Activated T-cell treated with anti-CD3 and anti-CD28 coated beads, Interleukin-2, amount 50 U/mL, for 72 hours (primary cell): ENCODE measurements around the gene ABCB10. TPM values are rescaled to one million over a fixed set of nuclear protein-coding genes. Genes with fewer than 3 reads are reported as not detected.
A peak's percentile ranks its signal among the peaks of the same experiment; 100 is the strongest.
"Not testable (repeated sequence)": the region's sequence is repeated elsewhere in the genome, so short reads cannot be mapped to it uniquely, and the experiment has no call there.

Experiments used
- ATAC-seq, 2 donors: fragments of 150-1000 bp; cut with Tn5 transposase; replicated peaks in 1 of 2; 2 replicates each; pipeline ENCODE4 v1.10.0; 2021; ENCODE audit warnings: moderate library complexity in 2 of 2, mild to moderate bottlenecking in 1 of 2
- DNase-seq, 2 donors: peaks; one replicate each; pipeline ENCODE4 v3.0.0; 2021 to 2022; ENCODE audit warnings: mixed read lengths in 1 of 2
- H3K27ac Mint-ChIP-seq: one replicate; pipeline ENCODE4 v1.8.0; 2022; ENCODE audit warnings: mild to moderate bottlenecking, moderate library complexity, mixed read lengths
- H3K27me3 Mint-ChIP-seq: one replicate; pipeline ENCODE4 v1.8.0; 2022; ENCODE audit warnings: low read depth, mixed read lengths
- H3K36me3 Mint-ChIP-seq, 2 donors: one replicate each; pipeline ENCODE4 v1.8.0; 2022; ENCODE audit warnings: mixed read lengths in 2 of 2, mild to moderate bottlenecking in 1 of 2; ENCODE audit not compliant: insufficient read depth in 2 of 2
- H3K4me1 Mint-ChIP-seq: one replicate; pipeline ENCODE4 v1.8.0; 2022; ENCODE audit warnings: low read depth, mixed read lengths
- H3K4me3 Mint-ChIP-seq, 2 donors: one replicate each; pipeline ENCODE4 v1.8.0; 2022; ENCODE audit warnings: mild to moderate bottlenecking in 2 of 2, mixed read lengths in 2 of 2, moderate library complexity in 2 of 2
- H3K9me3 Mint-ChIP-seq, 2 donors: one replicate each; pipeline ENCODE4 v1.8.0; 2022; ENCODE audit warnings: mixed read lengths in 2 of 2
- total RNA-seq, 2 donors: library from RNA; stranded (reverse); gene quantifications; one replicate each; pipeline ENCODE4 v1.2.3, GENCODE V29; 2022

The ABCB10 gene
- total RNA-seq, 2 donors from 2014 or later = 25.7 to 32.0 TPM

GRCh38 chr1:229562686-229563085 lies 4.2 kb upstream of the ABCB10 start:
- no peak overlapping the region for H3K27ac Mint-ChIP-seq
- H3K4me1 Mint-ChIP-seq = peaks cover 13% of the 10 kb centered on the region
- H3K9me3 Mint-ChIP-seq = no peaks in the 10 kb centered on the region
- H3K27me3 Mint-ChIP-seq = no peaks in the 10 kb centered on the region
- no peak overlapping the region for H3K4me3 Mint-ChIP-seq
- no peaks in the 10 kb centered on the region for H3K36me3 Mint-ChIP-seq
- no peak for DNase-seq
- no peak for ATAC-seq

DNA sequence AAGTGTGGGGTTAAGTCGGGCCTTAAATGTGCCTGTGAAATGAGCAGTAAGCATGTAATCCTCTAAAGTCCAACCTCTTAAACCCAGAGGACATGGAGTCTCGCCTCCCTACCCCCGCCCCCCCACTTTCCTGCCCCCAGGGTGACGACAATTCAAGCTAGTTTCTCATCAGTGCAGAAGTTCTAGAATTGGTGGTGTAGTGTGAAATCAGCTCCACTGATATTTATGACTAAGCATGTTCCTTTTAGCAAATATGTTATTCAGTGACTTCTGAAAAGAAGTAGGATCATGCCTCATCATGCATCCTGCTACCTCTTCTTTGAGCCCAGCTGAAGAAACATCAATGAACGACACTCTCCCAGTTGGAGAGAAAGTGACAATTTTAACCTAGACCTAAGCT lies 2.6 kb upstream of the ABCB10 start:
- DNase-seq (no peak), ATAC-seq (no peak)
- Mint-ChIP-seq H3K27ac (no peak overlapping the region), H3K36me3 (no peaks in the 10 kb centered on the region), H3K4me3 (peak overlapping the region in 1 of 2 donors; percentile 36), H3K4me1 (peaks cover 26% of the 10 kb centered on the region), H3K27me3 (no peaks in the 10 kb centered on the region), H3K9me3 (no peaks in the 10 kb centered on the region)

GRCh38 chr1:229560124-229560523 lies 1.6 kb upstream of the ABCB10 start:
- H3K4me3 Mint-ChIP-seq = not testable (repeated sequence)
- H3K4me1 Mint-ChIP-seq = peaks cover 37% of the 10 kb centered on the region

GRCh38 chr1:229559336-229559801 lies 862 bp upstream of the ABCB10 start:
- H3K9me3 Mint-ChIP-seq, H3K27ac Mint-ChIP-seq, ATAC-seq, H3K27me3 Mint-ChIP-seq, H3K36me3 Mint-ChIP-seq: not testable (repeated sequence)
- Mint-ChIP-seq H3K4me1 (peaks cover 43% of the 10 kb centered on the region), H3K4me3 (peak overlapping the region; percentile 94 to 97)
- DNase-seq = peak in 1 of 2 donors; percentile 4

More at GRCh38 chr1:229560124-229560523, 1.6 kb upstream of the ABCB10 start:
- H3K9me3 Mint-ChIP-seq, DNase-seq, H3K27ac Mint-ChIP-seq, ATAC-seq, H3K36me3 Mint-ChIP-seq, H3K27me3 Mint-ChIP-seq: not testable (repeated sequence)

GRCh38 chr1:229557913-229558414 lies 543 bp downstream of the ABCB10 start:
- H3K36me3 Mint-ChIP-seq = peaks cover 0 to 2% of the 10 kb centered on the region in 2 donors
- DNase-seq (peak; percentile 52 to 61), ATAC-seq (peak; percentile 38 to 39)
- peak overlapping the region; percentile 80 for H3K27ac Mint-ChIP-seq
- H3K27me3 Mint-ChIP-seq = no peaks in the 10 kb centered on the region
- peaks cover 47% of the 10 kb centered on the region for H3K4me1 Mint-ChIP-seq
- H3K4me3 Mint-ChIP-seq = peak overlapping the region; percentile 87 to 92
- H3K9me3 Mint-ChIP-seq = no peaks in the 10 kb centered on the region

DNA sequence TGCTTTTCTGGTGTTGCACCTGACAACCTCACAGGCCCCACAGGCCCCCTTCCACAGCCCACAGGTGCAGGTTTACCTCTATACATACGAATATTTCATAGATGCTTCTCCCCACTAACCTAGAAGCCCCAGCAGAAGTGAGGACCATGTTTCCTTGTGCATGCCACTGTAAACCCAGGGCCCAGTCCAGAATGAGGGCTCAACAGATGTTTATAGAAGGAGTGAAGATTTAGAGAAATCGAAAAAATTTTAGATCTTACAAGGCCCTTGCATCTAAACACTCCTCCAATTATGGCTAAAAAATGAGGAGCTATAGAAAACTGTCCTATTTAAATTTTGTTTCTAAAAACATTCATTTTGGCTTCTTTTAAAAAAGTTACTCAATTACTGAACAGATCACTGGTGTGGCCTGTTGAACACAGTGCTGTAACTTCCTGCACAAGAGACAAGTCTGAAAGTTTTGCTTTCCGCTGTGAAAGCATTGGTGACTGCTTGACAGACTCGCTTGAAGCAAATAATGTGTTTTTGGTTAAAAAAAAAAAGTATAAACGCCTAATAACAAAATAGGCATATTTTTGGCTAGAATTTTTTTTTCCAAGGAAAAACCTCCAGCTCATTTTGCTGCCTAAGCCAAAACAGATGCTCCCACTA lies 1.2 kb downstream of the ABCB10 start:
- DNase-seq (peak; percentile 8 to 16), ATAC-seq (no peak)
- Mint-ChIP-seq H3K36me3 (peaks cover 0 to 2% of the 10 kb centered on the region in 2 donors), H3K9me3 (no peaks in the 10 kb centered on the region), H3K4me1 (peaks cover 47% of the 10 kb centered on the region), H3K4me3 (peak overlapping the region; percentile 87 to 92), H3K27me3 (no peaks in the 10 kb centered on the region), H3K27ac (peak overlapping the region; percentile 80)

GRCh38 chr1:229554886-229555621 lies 3.5 kb downstream of the ABCB10 start:
- Mint-ChIP-seq H3K4me3 (no peak overlapping the region), H3K27ac (no peak overlapping the region), H3K4me1 (peaks cover 49% of the 10 kb centered on the region), H3K27me3 (no peaks in the 10 kb centered on the region), H3K36me3 (peaks cover 0 to 2% of the 10 kb centered on the region in 2 donors), H3K9me3 (no peaks in the 10 kb centered on the region)
- ATAC-seq = no peak
- no peak for DNase-seq

DNA sequence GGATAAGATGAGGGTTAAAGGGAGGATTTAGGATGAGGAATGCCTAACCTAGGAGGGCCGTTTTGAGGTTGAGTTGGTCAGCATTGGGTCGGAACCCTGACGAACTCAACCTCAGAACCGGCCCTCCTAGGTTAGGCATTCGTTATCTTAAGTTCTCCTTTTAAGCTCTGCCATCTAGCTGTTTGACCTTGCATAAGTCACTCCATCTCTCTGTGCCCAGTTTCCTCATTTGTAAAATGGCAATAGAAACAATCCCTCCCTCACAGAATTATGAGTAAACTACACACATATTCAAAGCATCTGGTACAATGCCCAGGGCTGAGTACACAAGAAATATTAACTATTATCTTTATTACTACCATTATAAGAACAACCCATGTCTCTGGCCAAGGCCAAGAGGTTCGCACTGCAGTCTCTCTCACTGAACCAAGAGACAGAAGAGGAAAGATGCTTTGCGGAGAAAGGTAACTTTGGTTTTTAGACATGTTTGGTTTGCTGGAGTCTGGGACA lies 4.8 kb downstream of the ABCB10 start:
- DNase-seq (no peak), ATAC-seq (no peak)
- Mint-ChIP-seq H3K4me1 (peaks cover 43% of the 10 kb centered on the region), H3K27me3 (no peaks in the 10 kb centered on the region), H3K36me3 (peaks cover 0 to 7% of the 10 kb centered on the region in 2 donors), H3K4me3 (no peak overlapping the region), H3K27ac (no peak overlapping the region), H3K9me3 (no peaks in the 10 kb centered on the region)

- H3K4me3 Mint-ChIP-seq = no peak overlapping the region
- ATAC-seq (no peak), DNase-seq (no peak)
- peaks cover 43% of the 10 kb centered on the region for H3K4me1 Mint-ChIP-seq
- H3K27me3 Mint-ChIP-seq = no peaks in the 10 kb centered on the region
- no peaks in the 10 kb centered on the region for H3K9me3 Mint-ChIP-seq
- H3K27ac Mint-ChIP-seq = no peak overlapping the region
- peaks cover 0 to 7% of the 10 kb centered on the region in 2 donors for H3K36me3 Mint-ChIP-seq
Observed at GRCh38 chr1:229552732-229553131, 5.8 kb downstream of the ABCB10 start.

- Mint-ChIP-seq H3K9me3 (no peaks in the 10 kb centered on the region), H3K36me3 (peaks cover 2 to 7% of the 10 kb centered on the region in 2 donors), H3K27me3 (no peaks in the 10 kb centered on the region), H3K4me3 (no peak overlapping the region), H3K27ac (no peak overlapping the region), H3K4me1 (peaks cover 28% of the 10 kb centered on the region)
- ATAC-seq = no peak
- no peak for DNase-seq
Observed at GRCh38 chr1:229550812-229551567, 7.5 kb downstream of the ABCB10 start.

DNA sequence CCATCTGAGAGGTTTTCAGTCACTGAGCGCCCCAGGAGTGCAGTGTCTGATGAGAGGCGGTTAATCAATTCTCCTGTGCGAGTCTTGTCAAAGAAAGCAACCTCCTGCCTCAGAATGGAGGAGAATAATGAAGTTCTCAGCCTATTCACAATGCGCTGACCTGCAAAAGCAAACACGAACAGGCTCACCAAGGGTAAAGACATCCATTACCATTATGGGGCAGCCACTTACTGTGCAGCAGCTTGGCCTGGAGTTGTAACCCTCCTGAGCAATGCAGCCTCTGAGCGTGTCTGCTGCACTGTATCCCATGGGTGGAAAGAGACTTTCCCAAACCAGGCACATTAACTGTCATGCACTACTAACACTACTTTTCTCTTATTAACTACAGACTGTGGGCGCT lies 11.0 kb downstream of the ABCB10 start:
- Mint-ChIP-seq H3K27ac (no peak overlapping the region), H3K27me3 (no peaks in the 10 kb centered on the region), H3K4me3 (no peak overlapping the region), H3K4me1 (peaks cover 32% of the 10 kb centered on the region), H3K36me3 (peaks cover 3 to 24% of the 10 kb centered on the region in 2 donors), H3K9me3 (no peaks in the 10 kb centered on the region)
- DNase-seq = no peak
- ATAC-seq = no peak

- DNase-seq (no peak), ATAC-seq (no peak)
- no peak overlapping the region for H3K4me3 Mint-ChIP-seq
- H3K9me3 Mint-ChIP-seq = no peaks in the 10 kb centered on the region
- H3K27me3 Mint-ChIP-seq = no peaks in the 10 kb centered on the region
- H3K4me1 Mint-ChIP-seq = peaks cover 36% of the 10 kb centered on the region
- no peak overlapping the region for H3K27ac Mint-ChIP-seq
- H3K36me3 Mint-ChIP-seq = peaks cover 8 to 28% of the 10 kb centered on the region in 2 donors
Observed at GRCh38 chr1:229544587-229544986, 13.9 kb downstream of the ABCB10 start.
